ENCODE measurements around the gene TMBIM4.

Gene TMBIM4

GRCh38 chr12:66137937-66138336, 31.9 kb downstream of the TMBIM4 start:
- no peak for DNase-seq

- DNase-seq = no peak
Measured at GRCh38 chr12:66132408-66132807, 37.4 kb downstream of the TMBIM4 start.

GRCh38 chr12:66131067-66131688, 38.6 kb downstream of the TMBIM4 start:
- DNase-seq = no peak

DNA sequence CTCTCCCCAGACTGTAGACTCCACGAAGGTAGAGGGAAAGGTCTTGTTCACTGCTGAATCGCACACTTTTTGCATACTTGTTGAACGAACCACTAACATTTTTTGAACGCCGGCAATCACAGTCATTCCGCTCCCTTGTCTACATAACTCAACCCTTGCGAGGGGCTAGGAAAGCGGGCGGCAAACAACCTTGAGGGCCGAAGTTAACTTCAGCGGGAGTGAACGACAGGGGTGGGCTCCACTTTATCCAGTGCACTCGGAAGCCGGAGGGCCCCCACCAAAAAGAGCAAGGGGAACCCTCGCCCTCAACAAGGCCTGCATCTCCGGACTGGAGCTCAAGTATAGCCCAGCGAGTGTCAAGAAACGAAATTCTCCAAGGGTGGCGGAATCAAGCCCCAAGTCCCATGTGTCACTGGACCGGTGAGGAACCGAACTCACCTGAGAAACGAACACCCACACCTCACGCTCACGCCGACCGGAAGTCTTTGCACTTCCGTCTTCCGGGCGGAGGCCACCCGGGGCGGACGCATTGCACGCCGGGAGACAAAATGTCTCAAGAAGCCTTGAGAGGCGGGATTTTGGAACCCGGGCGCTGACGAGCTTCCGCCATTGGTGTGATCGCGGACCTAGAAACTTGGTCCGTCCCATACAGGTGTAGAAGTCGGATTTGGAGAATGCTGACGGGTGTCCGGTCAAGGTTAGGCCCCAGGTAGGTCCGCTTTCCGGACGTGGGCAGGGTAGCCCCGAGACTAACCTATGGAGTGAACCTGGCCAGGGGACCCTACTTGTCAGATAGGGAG, 39.3 kb downstream of the TMBIM4 start, which contains the start of gene LLPH:
Gene LLPH (minus strand): TSS at position 484 of the 800 bp plus-strand sequence. CDS start 1,644 bp downstream, outside the sequence.
- peak; percentile 75 for DNase-seq

GRCh38 chr12:66129934-66130266, 39.9 kb downstream of the TMBIM4 start:
- DNase-seq = no peak

- DNase-seq = no peak
Measured at GRCh38 chr12:66127650-66128049, 42.1 kb downstream of the TMBIM4 start.

- DNase-seq = no peak
Measured at GRCh38 chr12:66120477-66120876, 49.3 kb downstream of the TMBIM4 start.

DNA sequence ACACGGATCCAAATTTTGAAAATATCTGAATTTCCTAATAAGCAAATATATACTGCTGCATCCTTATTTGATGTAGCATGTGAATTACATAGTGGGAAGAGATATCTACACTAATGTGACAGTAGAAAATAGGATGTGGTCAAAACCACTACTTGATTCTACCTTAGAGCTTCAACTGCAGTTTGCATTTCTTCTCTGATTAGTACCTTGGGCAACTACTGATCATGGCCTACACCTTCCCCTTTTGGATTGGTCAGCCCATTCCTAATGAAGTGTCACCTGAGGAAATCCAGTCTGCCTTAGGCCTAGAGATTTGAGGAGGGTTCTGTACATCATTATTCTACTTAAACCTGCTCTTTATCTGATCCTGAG, 49.9 kb downstream of the TMBIM4 start:
- DNase-seq = no peak

GRCh38 chr12:66119229-66119869, 50.4 kb downstream of the TMBIM4 start:
- DNase-seq = no peak

DNA sequence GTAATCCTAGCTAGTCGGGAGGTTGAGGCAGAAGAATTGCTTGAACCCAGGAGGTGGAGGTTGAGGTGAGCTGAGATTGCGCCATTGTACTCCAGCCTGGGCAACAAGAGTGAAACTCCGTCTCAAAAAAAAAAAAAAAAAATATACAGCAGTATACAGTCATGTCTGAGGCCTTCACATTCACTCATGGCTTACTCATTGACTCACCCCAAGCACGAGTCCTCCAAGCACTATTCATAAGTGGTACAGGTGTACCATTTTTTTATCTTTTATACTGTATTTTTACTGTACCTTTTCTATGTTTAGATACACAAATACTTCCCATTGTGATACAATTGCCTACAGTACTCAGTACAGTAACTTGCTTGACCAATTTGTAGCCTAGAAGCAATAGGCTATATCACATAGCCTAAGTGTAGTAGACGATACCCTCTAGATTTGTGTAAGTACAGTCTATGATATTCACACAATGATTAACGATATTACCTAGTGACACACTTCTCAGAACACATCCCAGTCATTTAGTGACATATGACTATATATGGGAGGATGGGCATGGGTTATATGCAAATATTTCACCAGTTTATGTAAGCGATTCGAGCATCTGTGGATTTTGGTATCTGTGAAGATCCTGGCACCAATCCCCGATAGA, 51.4 kb downstream of the TMBIM4 start:
- no peak for DNase-seq

DNA sequence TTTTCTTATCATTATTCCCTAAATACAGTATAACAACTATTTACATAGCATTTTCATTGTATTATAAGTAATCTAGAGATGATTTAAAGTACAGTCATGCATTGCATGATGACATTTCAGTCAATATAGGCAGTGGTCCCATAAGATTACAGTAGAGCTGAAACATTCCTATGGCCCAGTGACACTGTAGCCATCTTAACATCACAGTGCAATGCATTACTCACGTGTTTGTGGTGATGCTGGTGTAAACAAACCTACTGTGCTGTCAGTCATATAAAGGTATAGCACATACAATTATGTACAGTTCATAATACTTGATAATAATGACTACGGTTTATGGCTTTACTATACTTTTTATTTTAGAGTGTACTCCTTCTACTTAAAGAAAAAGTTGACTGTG, 52.6 kb downstream of the TMBIM4 start:
- no peak for DNase-seq

DNA sequence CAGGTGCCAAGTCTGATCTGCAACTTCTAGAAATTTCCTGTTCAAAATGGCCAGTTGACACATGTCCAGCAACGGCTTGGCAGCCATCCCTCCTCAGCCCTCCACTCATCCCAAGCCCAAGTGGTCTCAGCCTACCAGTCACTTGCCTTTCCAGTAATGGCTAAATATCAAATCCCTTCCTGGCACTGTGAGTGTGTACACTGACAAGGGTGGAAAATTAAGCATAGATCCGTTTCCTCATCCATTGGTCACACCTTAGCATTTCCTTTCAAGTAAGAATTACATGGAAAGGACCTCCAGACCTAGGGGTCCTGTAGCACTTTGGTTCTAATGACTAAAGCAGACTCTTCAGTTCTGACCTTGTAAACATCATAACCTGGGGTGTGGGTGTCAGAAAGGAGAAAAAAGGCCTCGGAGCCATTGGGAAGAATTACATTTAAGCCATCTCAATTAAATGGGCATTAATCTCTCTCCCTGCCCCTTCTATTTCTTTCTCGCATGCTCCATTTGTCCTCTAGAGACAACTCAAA, 54.7 kb downstream of the TMBIM4 start:
- DNase-seq = no peak

GRCh38 chr12:66113471-66113870, 56.3 kb downstream of the TMBIM4 start:
- DNase-seq = no peak

GRCh38 chr12:66111605-66112004, 58.2 kb downstream of the TMBIM4 start:
- DNase-seq = no peak

DNA sequence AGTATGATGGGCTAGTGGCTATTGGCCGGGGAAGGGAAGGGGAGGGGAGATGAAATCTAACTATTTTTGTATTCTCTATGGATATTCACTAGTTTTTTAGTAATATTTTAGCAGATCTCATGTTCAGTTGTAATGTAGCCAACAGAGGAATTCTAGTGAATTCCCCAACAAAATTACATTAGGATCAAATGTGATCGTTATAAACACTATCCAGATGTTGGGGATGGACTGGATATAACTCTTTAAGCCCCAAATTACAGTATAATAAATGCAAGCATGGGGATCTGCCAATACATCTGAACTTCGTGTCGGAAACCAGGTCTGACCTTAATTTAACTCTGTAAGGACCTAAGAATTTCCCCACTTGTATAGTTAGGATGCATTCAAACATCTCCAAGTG, 60.7 kb downstream of the TMBIM4 start:
- no peak for DNase-seq

DNA sequence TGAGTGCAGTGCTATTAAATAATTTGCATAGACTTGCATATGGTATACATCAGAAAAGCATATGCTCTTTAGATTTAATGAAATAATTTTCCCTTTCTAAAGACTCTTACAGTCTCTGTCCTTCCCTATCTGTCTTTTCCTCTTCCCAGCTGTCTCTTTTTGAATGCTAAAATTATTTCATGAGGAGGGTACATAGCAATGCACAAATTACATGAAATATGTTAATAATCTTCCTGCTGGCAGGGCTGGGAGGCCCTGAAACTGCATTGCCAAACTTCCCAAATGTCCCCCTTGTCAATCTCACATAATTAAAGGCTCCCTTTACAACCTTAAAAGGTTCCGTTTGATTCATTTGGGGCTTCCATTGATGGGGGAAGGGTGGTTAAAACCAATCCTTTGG, 61.4 kb downstream of the TMBIM4 start:
- DNase-seq = no peak

GRCh38 chr12:66107451-66107915, 62.3 kb downstream of the TMBIM4 start:
- peak; percentile 60 for DNase-seq

DNA sequence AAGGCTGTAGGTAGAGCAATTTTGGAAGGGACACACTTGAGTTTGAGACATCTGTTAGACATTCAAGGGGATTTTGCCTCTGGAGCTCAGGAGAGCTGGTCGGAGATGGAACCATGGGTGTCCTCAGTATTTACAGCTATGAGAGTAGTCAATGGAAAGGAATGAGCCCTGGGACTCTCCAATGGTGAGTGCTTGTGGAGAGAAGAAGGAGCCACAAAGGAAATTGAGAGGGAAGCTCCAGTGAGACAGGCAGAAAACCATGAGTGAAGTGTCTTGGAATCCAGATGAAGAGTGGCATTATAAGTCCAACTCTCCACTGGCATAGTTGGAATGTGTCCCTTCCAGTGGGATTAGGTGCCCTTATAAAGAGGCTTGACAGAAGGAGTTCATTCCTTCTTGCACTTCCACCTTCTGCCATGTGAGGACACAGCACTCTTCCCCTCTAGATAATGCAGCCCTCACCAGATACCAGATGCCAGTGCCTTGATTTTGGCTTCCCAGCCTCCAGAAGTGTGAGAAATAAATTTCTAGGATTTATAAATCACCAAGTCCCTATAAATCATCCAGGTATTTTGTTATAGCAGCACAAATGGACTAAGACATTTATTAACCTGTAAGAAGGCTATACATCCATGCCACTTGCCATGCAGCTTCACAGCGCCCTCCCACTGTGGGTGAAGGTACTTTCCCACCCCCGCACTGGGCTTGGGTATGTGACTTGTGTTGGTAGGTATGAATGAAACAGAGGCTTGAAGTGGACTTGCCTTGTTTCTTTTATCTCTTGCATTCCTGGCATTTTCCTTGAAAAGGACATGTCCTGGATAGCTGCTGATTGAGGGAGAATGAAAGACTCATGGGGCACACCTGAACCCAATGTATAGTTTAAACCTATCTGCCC, 66.5 kb downstream of the TMBIM4 start:
- no peak for DNase-seq

DNA sequence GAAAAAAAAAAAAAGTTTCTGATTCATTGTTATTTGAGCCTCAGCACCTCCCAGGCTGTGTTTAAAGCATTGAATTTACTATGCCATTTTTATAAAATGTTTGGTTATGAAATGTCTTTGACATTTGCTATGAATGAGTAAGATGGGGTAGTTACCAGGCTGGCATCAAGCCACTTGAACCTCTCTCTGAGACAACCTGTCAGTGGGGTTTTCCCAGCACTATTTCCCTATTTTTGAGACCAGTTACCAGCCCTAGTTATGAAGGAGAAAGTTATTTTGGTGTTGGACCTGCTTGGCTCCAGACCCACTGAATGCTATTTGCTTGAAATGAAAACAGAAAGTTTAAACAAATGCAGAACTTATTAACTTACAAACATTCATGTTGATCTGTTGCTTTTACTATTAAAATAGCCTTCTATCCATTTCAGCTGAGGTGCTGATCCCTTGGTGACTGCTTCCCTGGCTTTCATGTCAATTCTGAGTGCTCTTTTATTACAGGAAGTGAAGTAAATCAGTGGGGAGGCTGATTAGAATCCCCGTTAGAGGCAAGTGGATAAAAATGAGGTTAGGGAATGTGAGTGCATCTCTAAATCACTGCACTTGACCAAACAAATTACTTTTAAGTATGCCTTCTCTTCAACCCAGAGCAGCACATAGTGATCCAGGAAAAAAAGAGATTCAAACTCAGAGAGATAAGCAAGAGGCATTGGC, 77.1 kb downstream of the TMBIM4 start:
- DNase-seq = no peak

DNA sequence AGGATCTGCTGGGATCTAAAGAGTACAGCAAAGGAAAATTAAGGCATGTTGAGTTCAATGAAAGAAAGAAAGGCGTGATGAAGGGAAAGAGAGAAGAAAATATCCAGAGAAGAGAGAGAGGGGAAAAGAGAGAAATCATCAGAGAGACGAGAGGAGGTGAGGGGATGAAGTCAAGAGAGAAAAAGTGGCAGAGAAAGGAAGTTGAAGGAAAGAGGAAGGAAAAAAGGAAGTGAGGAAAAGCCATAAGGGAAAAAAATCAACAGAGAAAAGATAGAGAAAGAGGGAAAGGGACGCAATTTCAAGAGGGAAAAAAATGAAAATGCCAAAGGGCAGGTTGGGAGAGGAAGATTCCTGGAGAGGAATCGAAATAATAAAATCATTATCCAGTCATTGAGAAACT, 79.6 kb downstream of the TMBIM4 start:
- DNase-seq = no peak

DNA sequence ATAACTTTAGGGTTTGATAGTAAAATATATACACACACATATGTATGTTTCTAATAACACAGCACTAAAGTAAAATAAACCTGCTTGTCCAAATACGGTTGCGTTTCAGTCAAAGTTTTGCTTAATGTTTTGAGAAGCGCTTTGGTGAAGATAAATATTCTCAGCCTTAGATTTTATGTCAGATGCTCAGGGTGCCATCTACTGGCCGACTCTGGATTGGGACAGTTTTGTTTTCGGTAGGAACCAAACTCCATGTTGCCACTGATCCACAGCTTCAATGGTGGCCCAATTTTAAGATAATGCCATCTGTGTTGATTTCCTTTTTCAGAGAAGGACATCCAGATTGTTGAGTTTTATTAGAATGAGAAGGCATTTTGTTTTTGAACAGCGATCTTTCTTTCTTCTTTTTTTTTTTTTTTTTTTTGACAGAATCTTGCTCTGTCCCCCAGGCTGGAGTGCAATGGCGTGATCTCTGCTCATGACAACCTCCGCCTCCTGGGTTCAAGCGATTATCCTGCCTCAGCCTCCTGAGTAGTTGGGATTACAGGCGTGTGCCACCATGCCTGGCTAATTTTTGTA, 82.3 kb downstream of the TMBIM4 start:
- DNase-seq = no peak
